ENCODE data around the gene ATXN7L3. TPM values are rescaled to one million over a fixed set of nuclear protein-coding genes. Genes with fewer than 3 reads are reported as not detected.

Gene ATXN7L3
- total RNA-seq, 2 donors from 2014 or later = 46.5 to 55.8 TPM

GRCh38 chr17:44192750-44193149 lies 6.9 kb downstream of the ATXN7L3 start:
- DNase-seq (ENCODE audit: low spot score) (no peak), ATAC-seq (ENCODE audit: insufficient number of reproducible peaks, low FRiP score, low read depth) (peak; percentile 25)
- Histone ChIP-seq H3K27ac (no peak overlapping the region), H3K4me3 (no peak overlapping the region), H3K36me3 (peaks cover 45% of the 10 kb centered on the region), H3K27me3 (replicated peaks; ENCODE audit: insufficient read depth) (no peaks in the 10 kb centered on the region), H3K4me1 (ENCODE audit: control insufficient read depth in 1 of 2, low read depth in 2 of 2) (peaks cover 13 to 27% of the 10 kb centered on the region in 2 donors), H3K9me3 (no peaks in the 10 kb centered on the region)
- TF ChIP-seq CTCF (IDR thresholded peaks at IDR 0.05) = no peak

DNA sequence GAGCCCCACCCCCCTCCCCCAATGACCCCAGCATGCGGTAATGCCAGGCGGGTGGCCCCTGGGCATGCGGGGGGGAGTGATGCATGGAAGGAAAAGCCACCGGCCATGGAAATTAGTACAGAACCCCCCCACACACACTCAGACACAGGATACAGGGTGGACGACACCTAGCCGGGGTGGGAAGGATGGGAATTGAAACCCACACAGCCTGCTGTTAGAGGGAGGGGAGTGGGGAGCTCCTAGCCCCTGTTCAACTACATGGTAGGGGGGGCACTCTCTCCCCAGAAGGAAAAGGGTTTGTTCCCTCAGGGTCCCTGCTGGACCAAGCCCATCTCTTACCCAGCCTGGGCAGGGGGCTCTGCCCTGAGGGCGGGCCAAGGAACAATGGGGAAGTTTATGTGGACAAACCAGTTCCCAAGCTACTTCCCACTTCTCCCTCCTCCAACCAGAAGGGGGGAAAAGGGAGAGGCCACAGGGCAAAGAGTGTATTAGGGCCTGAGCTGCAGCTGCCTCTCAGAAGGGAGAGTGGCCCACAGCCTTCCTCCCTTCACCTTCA lies 7.7 kb downstream of the ATXN7L3 start:
- Histone ChIP-seq H3K9me3 (no peaks in the 10 kb centered on the region), H3K4me1 (ENCODE audit: control insufficient read depth in 1 of 2, low read depth in 2 of 2) (peaks cover 12 to 23% of the 10 kb centered on the region in 2 donors), H3K27ac (no peak overlapping the region), H3K36me3 (peaks cover 44% of the 10 kb centered on the region), H3K4me3 (no peak overlapping the region), H3K27me3 (replicated peaks; ENCODE audit: insufficient read depth) (no peaks in the 10 kb centered on the region)
- ATAC-seq (ENCODE audit: insufficient number of reproducible peaks, low FRiP score, low read depth) (no peak), DNase-seq (ENCODE audit: low spot score) (no peak)
- TF ChIP-seq CTCF (IDR thresholded peaks at IDR 0.05) = no peak

DNA sequence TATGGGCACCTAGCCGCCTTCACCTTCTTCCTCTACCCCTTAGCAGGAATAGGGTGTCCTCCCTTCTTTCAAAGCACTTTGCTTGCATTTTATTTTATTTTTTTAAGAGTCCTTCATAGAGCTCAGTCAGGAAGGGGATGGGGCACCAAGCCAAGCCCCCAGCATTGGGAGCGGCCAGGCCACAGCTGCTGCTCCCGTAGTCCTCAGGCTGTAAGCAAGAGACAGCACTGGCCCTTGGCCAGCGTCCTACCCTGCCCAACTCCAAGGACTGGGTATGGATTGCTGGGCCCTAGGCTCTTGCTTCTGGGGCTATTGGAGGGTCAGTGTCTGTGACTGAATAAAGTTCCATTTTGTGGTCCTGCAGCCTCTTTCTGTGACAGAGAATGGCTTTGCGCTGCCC lies 8.3 kb downstream of the ATXN7L3 start:
- Histone ChIP-seq H3K4me3 (no peak overlapping the region), H3K27me3 (replicated peaks; ENCODE audit: insufficient read depth) (no peaks in the 10 kb centered on the region), H3K4me1 (ENCODE audit: control insufficient read depth in 1 of 2, low read depth in 2 of 2) (peaks cover 12 to 17% of the 10 kb centered on the region in 2 donors), H3K36me3 (peaks cover 41% of the 10 kb centered on the region), H3K27ac (no peak overlapping the region), H3K9me3 (no peaks in the 10 kb centered on the region)
- ATAC-seq (ENCODE audit: insufficient number of reproducible peaks, low FRiP score, low read depth) (no peak), DNase-seq (ENCODE audit: low spot score) (no peak)
- no peak for TF ChIP-seq CTCF (IDR thresholded peaks at IDR 0.05)

DNA sequence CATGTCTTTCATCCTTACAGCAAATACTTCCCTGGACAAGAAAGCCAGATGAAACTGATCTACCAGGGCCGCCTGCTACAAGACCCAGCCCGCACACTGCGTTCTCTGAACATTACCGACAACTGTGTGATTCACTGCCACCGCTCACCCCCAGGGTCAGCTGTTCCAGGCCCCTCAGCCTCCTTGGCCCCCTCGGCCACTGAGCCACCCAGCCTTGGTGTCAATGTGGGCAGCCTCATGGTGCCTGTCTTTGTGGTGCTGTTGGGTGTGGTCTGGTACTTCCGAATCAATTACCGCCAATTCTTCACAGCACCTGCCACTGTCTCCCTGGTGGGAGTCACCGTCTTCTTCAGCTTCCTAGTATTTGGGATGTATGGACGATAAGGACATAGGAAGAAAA lies 9.2 kb downstream of the ATXN7L3 start:
- no peak for TF ChIP-seq CTCF (IDR thresholded peaks at IDR 0.05)
- peaks cover 16 to 23% of the 10 kb centered on the region in 2 donors for H3K4me1 ChIP-seq (ENCODE audit: control insufficient read depth in 1 of 2, low read depth in 2 of 2)
- DNase-seq (ENCODE audit: low spot score) (no peak), ATAC-seq (ENCODE audit: insufficient number of reproducible peaks, low FRiP score, low read depth) (no peak)
- H3K4me3 ChIP-seq = no peak overlapping the region
- no peaks in the 10 kb centered on the region for H3K27me3 ChIP-seq (replicated peaks; ENCODE audit: insufficient read depth)
- H3K36me3 ChIP-seq = peaks cover 37% of the 10 kb centered on the region
- no peaks in the 10 kb centered on the region for H3K9me3 ChIP-seq
- H3K27ac ChIP-seq = no peak overlapping the region

GRCh38 chr17:44188576-44189403 lies 10.9 kb downstream of the ATXN7L3 start:
- DNase-seq (ENCODE audit: low spot score) (no peak), ATAC-seq (ENCODE audit: insufficient number of reproducible peaks, low FRiP score, low read depth) (no peak)
- TF ChIP-seq CTCF (IDR thresholded peaks at IDR 0.05) = no peak
- Histone ChIP-seq H3K4me3 (peak overlapping the region; percentile 99), H3K9me3 (no peaks in the 10 kb centered on the region), H3K27me3 (replicated peaks; ENCODE audit: insufficient read depth) (no peaks in the 10 kb centered on the region), H3K36me3 (peaks cover 26% of the 10 kb centered on the region), H3K27ac (peak overlapping the region; percentile 97 to 98), H3K4me1 (ENCODE audit: control insufficient read depth in 1 of 2, low read depth in 2 of 2) (peaks cover 20 to 35% of the 10 kb centered on the region in 2 donors)
